SK-N-SH (cell line): ENCODE results near the gene ESRRA. TPM values are rescaled to one million over a fixed set of nuclear protein-coding genes. Genes with fewer than 3 reads are reported as not detected.

Experiments used
- CTCF ChIA-PET: fragments of 300-600, 350-600 bp; formaldehyde crosslinking; extraction: SDS; loops from one replicate; lab custom pipeline; 2021; lab: Yijun Ruan, JAX
- POLR2A ChIA-PET: fragments of 350-600 bp; sonication (Branson Sonifier 250); formaldehyde crosslinking; extraction: SDS; loops from one replicate; lab custom pipeline; 2020; ENCODE audit warnings: antibody characterized with exemption, inconsistent platforms; lab: Yijun Ruan, JAX
- DNase-seq: peaks from one replicate; pipeline ENCODE4 v3.0.0; 2012
- H2AFZ ChIP-seq: fragments of 200-600 bp; sonication (generic); 2 replicates; pipeline ENCODE4 v1.8.1; 2016; ENCODE audit warnings: antibody characterized with exemption, mild to moderate bottlenecking, low read depth
- H3F3A ChIP-seq: fragments of 200-600 bp; sonication (generic); replicated peaks from 2 replicates; pipeline ENCODE3; 2016; ENCODE audit warnings: antibody characterized with exemption, mild to moderate bottlenecking; ENCODE audit not compliant: insufficient read depth
- H3K27ac ChIP-seq, 2 experiments: fragments of 200-500 bp in 1 of 2; fragments of 200-600 bp in 1 of 2; sonication (Bioruptor generic) in 1 of 2; sonication (generic), shearing (Covaris generic) in 1 of 2; 2 replicates each; pipeline versions ENCODE4 v1.5.1 to v1.6.1; 2014 to 2016; ENCODE audit warnings: low read depth in 2 of 2, inconsistent platforms in 1 of 2, low read length in 1 of 2, mild to moderate bottlenecking in 1 of 2, mixed read lengths in 1 of 2
- H3K27me3 ChIP-seq: fragments of 200-600 bp; sonication (generic), shearing (Covaris generic); 2 replicates; pipeline ENCODE4 v1.6.1; 2016; ENCODE audit warnings: mixed run types; ENCODE audit not compliant: insufficient read depth
- H3K36me3 ChIP-seq, 2 experiments: fragments of 200-500 bp in 1 of 2; fragments of 200-600 bp in 1 of 2; sonication (Bioruptor generic) in 1 of 2; sonication (generic) in 1 of 2; replicated peaks in 1 of 2; 2 replicates each; pipeline versions ENCODE3 to v1.5.1; 2014 to 2016; ENCODE audit warnings: low read length in 1 of 2, mild to moderate bottlenecking in 1 of 2; ENCODE audit not compliant: insufficient read depth in 2 of 2, control insufficient read depth in 1 of 2
- H3K4me1 ChIP-seq, 2 experiments: fragments of 200-500 bp in 1 of 2; fragments of 200-600 bp in 1 of 2; sonication (Bioruptor generic) in 1 of 2; sonication (generic), shearing (Covaris generic) in 1 of 2; 2 replicates each; pipeline versions ENCODE4 v1.5.1 to v1.6.1; 2014 to 2016; ENCODE audit warnings: low read depth in 1 of 2, low read length in 1 of 2, mixed run types in 1 of 2; ENCODE audit not compliant: insufficient read depth in 2 of 2, control insufficient read depth in 1 of 2
- H3K4me2 ChIP-seq: fragments of 200-600 bp; sonication (generic), shearing (Covaris generic); 2 replicates; pipeline ENCODE4 v1.6.1; 2017; ENCODE audit warnings: mixed run types
- H3K4me3 ChIP-seq, 2 experiments: fragments of 200-500 bp in 1 of 2; fragments of 200-600 bp in 1 of 2; sonication (Bioruptor generic) in 1 of 2; sonication (generic), shearing (Covaris generic) in 1 of 2; 2 replicates each; pipeline versions ENCODE4 v1.5.1 to v1.8.1; 2014 to 2016; ENCODE audit warnings: low read depth in 2 of 2, inconsistent platforms in 1 of 2, low read length in 1 of 2, mild to moderate bottlenecking in 1 of 2, mixed read lengths in 1 of 2, moderate library complexity in 1 of 2
- H3K79me2 ChIP-seq: fragments of 200-600 bp; sonication (generic); 2 replicates; pipeline ENCODE4 v1.8.1; 2017; ENCODE audit warnings: mild to moderate bottlenecking; ENCODE audit not compliant: insufficient read depth
- H3K9ac ChIP-seq: fragments of 200-600 bp; sonication (generic); 2 replicates; pipeline ENCODE4 v1.6.1; 2017; ENCODE audit warnings: mixed run types
- H3K9me2 ChIP-seq: fragments of 200-600 bp; sonication (generic); 2 replicates; pipeline ENCODE4 v1.6.1; 2017; ENCODE audit warnings: mixed run types
- H3K9me3 ChIP-seq: fragments of 200-600 bp; sonication (generic); 2 replicates; pipeline ENCODE4 v1.6.1; 2017; ENCODE audit warnings: mixed run types, mild to moderate bottlenecking, moderate library complexity
- H4K20me1 ChIP-seq: fragments of 200-600 bp; sonication (generic); 2 replicates; pipeline ENCODE4 v1.6.1; 2017; ENCODE audit warnings: mild to moderate bottlenecking, mixed run types; ENCODE audit not compliant: insufficient read depth
- CHD2 ChIP-seq: fragments of 150-350 bp; IDR thresholded peaks from 2 replicates; pipeline ENCODE4 v1.6.1; 2018; ENCODE audit warnings: low read length; ENCODE audit not compliant: partially characterized antibody
- EZH2phosphoT487 ChIP-seq: fragments of 200-600 bp; sonication (generic); IDR thresholded peaks from 2 replicates; pipeline ENCODE4 v1.6.1; 2017; ENCODE audit warnings: low read depth, mixed run types, mild to moderate bottlenecking, antibody characterized with exemption, moderate library complexity, borderline replicate concordance
- MAX ChIP-seq: IDR thresholded peaks from 2 replicates; pipeline ENCODE4 v1.4.0; 2012; ENCODE audit warnings: low read depth
- RAD21 ChIP-seq: IDR thresholded peaks from 2 replicates; pipeline ENCODE4 v1.6.1; 2012; ENCODE audit warnings: mild to moderate bottlenecking, low read length
- RCOR1 ChIP-seq: fragments of 150-350 bp; IDR thresholded peaks from 2 replicates; pipeline ENCODE4 v1.6.1; 2017; ENCODE audit warnings: antibody characterized with exemption, low read length
- RFX5 ChIP-seq: IDR thresholded peaks from 2 replicates; pipeline ENCODE4 v1.6.1; 2012; ENCODE audit warnings: mild to moderate bottlenecking, improper control_type of control experiment, low read length
- RXRA ChIP-seq: IDR thresholded peaks from 2 replicates; pipeline ENCODE4 v1.4.0; 2012; ENCODE audit warnings: low read depth, mild to moderate bottlenecking, borderline replicate concordance
- SIN3A ChIP-seq: IDR thresholded peaks from 2 replicates; pipeline ENCODE4 v1.6.1; 2012; ENCODE audit warnings: low read depth, mild to moderate bottlenecking, low read length, moderate library complexity, borderline replicate concordance
- TAF1 ChIP-seq: IDR thresholded peaks from 2 replicates; pipeline ENCODE4 v1.6.1; 2012; ENCODE audit warnings: low read depth, mild to moderate bottlenecking, low read length, moderate library complexity, borderline replicate concordance
- USF1 ChIP-seq: IDR thresholded peaks from 2 replicates; pipeline ENCODE4 v1.4.0; 2012; ENCODE audit warnings: low read depth, borderline replicate concordance
- WGBS: methylation state at CpG from one replicate; pipeline ENCODE4 v1.1.6; 2017; ENCODE audit warnings: low lambda C conversion rate; 5-methylcytosine and 5-hydroxymethylcytosine counted together
- polyA plus RNA-seq, 3 experiments: library from polyadenylated mRNA; depleted of rRNA; stranded (reverse); fragments of >200 nt; gene quantifications; 2 replicates each; pipeline ENCODE4 v1.2.3, GENCODE V29; 2012
- TF ChIP-seq, protein P1 (sequence below): fragments of 150-350 bp; IDR thresholded peaks from 2 replicates; pipeline ENCODE4 v1.6.1; 2017; ENCODE audit warnings: antibody characterized with exemption, low read length, low read depth, borderline replicate concordance
- TF ChIP-seq, protein P2 (sequence below): fragments of 150-350 bp; IDR thresholded peaks from 2 replicates; pipeline ENCODE4 v1.6.1; 2016; ENCODE audit warnings: mild to moderate bottlenecking, low read depth, low read length

ESRRA gene
- polyA plus RNA-seq, 1 of the 3 experiments (the other 2 are of a cell fraction) = 27.8 TPM

- TF ChIP-seq EZH2phosphoT487 (no peak), RAD21 (no peak), CHD2 (no peak), MAX (peak; percentile 51), RXRA (no peak), SIN3A (0 out of 2 replicates have a peak, but pooled peaks have one; percentile 45), RFX5 (no peak), RCOR1 (no peak), USF1 (peak; percentile 41; the same call in 1 of the 2 replicates)
- TF ChIP-seq, protein P1, sequence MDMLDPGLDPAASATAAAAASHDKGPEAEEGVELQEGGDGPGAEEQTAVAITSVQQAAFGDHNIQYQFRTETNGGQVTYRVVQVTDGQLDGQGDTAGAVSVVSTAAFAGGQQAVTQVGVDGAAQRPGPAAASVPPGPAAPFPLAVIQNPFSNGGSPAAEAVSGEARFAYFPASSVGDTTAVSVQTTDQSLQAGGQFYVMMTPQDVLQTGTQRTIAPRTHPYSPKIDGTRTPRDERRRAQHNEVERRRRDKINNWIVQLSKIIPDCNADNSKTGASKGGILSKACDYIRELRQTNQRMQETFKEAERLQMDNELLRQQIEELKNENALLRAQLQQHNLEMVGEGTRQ = no peak
- TF ChIP-seq, protein P2, sequence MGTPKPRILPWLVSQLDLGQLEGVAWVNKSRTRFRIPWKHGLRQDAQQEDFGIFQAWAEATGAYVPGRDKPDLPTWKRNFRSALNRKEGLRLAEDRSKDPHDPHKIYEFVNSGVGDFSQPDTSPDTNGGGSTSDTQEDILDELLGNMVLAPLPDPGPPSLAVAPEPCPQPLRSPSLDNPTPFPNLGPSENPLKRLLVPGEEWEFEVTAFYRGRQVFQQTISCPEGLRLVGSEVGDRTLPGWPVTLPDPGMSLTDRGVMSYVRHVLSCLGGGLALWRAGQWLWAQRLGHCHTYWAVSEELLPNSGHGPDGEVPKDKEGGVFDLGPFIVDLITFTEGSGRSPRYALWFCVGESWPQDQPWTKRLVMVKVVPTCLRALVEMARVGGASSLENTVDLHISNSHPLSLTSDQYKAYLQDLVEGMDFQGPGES = no peak
These were observed 29.7 kb downstream of the ESRRA start (continued) for GRCh38 chr11:64334764-64335735.

GRCh38 chr11:64337538-64338249 is 32.4 kb downstream of the ESRRA start:
- ChIA-PET POLR2A (no interaction called here), CTCF (interaction anchor here (0.7 to 1.4 kb wide), 3 partner anchors 15 to 34 kb away, joined by 3 read pairs; no protein-coding TSS in a partner anchor)

More at GRCh38 chr11:64337538-64338249, 32.4 kb downstream of the ESRRA start:
- Histone ChIP-seq H3K4me1 (peaks cover 0 to 4% of the 10 kb centered on the region in 2 experiments; a peak in 1 of 4 replicates), H3K9ac (no peak overlapping the region), H3K9me2 (no peaks in the 10 kb centered on the region), H2AFZ (no peak overlapping the region), H4K20me1 (no peaks in the 10 kb centered on the region), H3K9me3 (no peaks in the 10 kb centered on the region), H3F3A (peaks cover 5% of the 10 kb centered on the region), H3K27me3 (no peaks in the 10 kb centered on the region), H3K4me3 (no peak overlapping the region), H3K79me2 (no peaks in the 10 kb centered on the region), H3K36me3 (no peaks in the 10 kb centered on the region), H3K4me2 (no peak overlapping the region), H3K27ac (no peak overlapping the region)
- 58% methylated on average over 8 of the region's 8 CpGs for WGBS
- no peak for TF ChIP-seq USF1
- no peak for TF ChIP-seq TAF1
- DNase-seq = no peak
